PC-9 (cell line): ENCODE results near the gene NAGLU.

Experiments used
- EZH2 ChIP-seq: fragments of 200-600 bp; sonication (generic); IDR thresholded peaks from 2 replicates; pipeline ENCODE4 v1.8.0; 2017; ENCODE audit warnings: antibody characterized with exemption, low read depth
- TF ChIP-seq, protein P1 (sequence below): fragments of 200-600 bp; sonication (generic); conservative IDR thresholded peaks from 2 replicates; pipeline ENCODE4 v1.6.1; 2017; ENCODE audit warnings: mixed run types, antibody characterized with exemption, mild to moderate bottlenecking, moderate library complexity

- TF ChIP-seq, protein P1, sequence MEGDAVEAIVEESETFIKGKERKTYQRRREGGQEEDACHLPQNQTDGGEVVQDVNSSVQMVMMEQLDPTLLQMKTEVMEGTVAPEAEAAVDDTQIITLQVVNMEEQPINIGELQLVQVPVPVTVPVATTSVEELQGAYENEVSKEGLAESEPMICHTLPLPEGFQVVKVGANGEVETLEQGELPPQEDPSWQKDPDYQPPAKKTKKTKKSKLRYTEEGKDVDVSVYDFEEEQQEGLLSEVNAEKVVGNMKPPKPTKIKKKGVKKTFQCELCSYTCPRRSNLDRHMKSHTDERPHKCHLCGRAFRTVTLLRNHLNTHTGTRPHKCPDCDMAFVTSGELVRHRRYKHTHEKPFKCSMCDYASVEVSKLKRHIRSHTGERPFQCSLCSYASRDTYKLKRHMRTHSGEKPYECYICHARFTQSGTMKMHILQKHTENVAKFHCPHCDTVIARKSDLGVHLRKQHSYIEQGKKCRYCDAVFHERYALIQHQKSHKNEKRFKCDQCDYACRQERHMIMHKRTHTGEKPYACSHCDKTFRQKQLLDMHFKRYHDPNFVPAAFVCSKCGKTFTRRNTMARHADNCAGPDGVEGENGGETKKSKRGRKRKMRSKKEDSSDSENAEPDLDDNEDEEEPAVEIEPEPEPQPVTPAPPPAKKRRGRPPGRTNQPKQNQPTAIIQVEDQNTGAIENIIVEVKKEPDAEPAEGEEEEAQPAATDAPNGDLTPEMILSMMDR, result no peak
- no peak for TF ChIP-seq EZH2
Observed at GRCh38 chr17:42585353-42585752, 49.3 kb downstream of the NAGLU start.
